Pancreas (tissue), 10 donors: ENCODE measurements around the gene ASTN2. TPM values are rescaled to one million over a fixed set of nuclear protein-coding genes. Genes with fewer than 3 reads are reported as not detected.

Experiments
- ATAC-seq, 4 donors: fragments of 200-7000 bp; cut with Tn5 transposase; one replicate each; pipeline versions ENCODE4 v1.8.0 to v1.9.1; 2020; ENCODE audit warnings: mild to moderate bottlenecking in 4 of 4, moderate library complexity in 4 of 4
- DNase-seq, 6 donors: peaks; one replicate each; pipeline ENCODE4 v3.0.0-alpha.2; 2020
- FAIRE-seq: peaks from 2 replicates; lab custom pipeline; 2012; peaks lifted over from hg19 to GRCh38; lab: Jason Lieb, UNC
- H3K27ac ChIP-seq, 4 donors: fragments of 200-600 bp; sonication (generic); 1 replicate in 3 of 4; 2 replicates in 1 of 4; pipeline versions ENCODE4 v1.5.0 to v1.8.0; 2020
- H3K27me3 ChIP-seq, 4 donors: fragments of 200-600 bp; one replicate each; pipeline ENCODE4 v1.8.0; 2021
- H3K36me3 ChIP-seq, 3 donors: fragments of 200-600 bp; sonication (generic) in 1 of 3; one replicate each; pipeline versions ENCODE4 v1.5.0 to v1.8.0; 2020 to 2021
- H3K4me1 ChIP-seq, 3 donors: fragments of 200-600 bp; one replicate each; pipeline ENCODE4 v1.8.0; 2021
- H3K4me3 ChIP-seq, 4 donors: fragments of 200-600 bp; sonication (generic) in 2 of 4; one replicate each; pipeline versions ENCODE4 v1.5.0 to v1.8.0; 2020 to 2021
- H3K9me3 ChIP-seq, 4 donors: fragments of 200-600 bp; one replicate each; pipeline ENCODE4 v1.8.0; 2021
- CTCF ChIP-seq, 4 donors: fragments of 200-600 bp; sonication (generic) in 3 of 4; IDR thresholded peaks; one replicate each; pipeline versions ENCODE4 v1.5.0 to v1.8.0; 2021; ENCODE audit warnings: antibody characterized with exemption in 4 of 4
- WGBS, 2 donors: extraction: QIAGEN DNeasy Blood & Tissue Kit; methylation state at CpG; one replicate each; pipeline ENCODE4 v1.1.7; 2013; 5-methylcytosine and 5-hydroxymethylcytosine counted together
- intact Hi-C, 3 donors: fragments of 100-400 bp; cut with DNase I; formaldehyde crosslinking; loops; one replicate each; pipeline versions ENCODE4 v1.11.1 to v1.14.2; 2022
- polyA plus RNA-seq, 2 donors: library from polyadenylated mRNA; stranded (reverse); fragments of 200-250 nt; gene quantifications; one replicate each; pipeline ENCODE4 v1.2.3, GENCODE V29; 2013
- total RNA-seq, 6 donors: library from RNA; stranded (reverse); fragmentation: NEBNext Ultra II Directional in 4 of 6; extraction: Animal tissue kit (Norgen Biotek cat#: 25700) in 4 of 6; gene quantifications; one replicate each; pipeline versions ENCODE4 v1.2.1 to v1.2.4, GENCODE V29; 2021 to 2023
- donor health status: healthy with polysubstance abuse.
- donor health status: DM: no; HTN: no; CAD: no; lungs with moderate emphysema.
- donor health status: DM: no; HTN: no; CAD: no.
- donor health status: control.
- donor health status: control.
- donor health status: Bipolar disorder and iron deficiency.
- donor health status: DM: yes; HTN: yes; CAD: no.
- donor health status: DM: no; HTN: no; CAD: no.
- donor health status: DM: no; HTN: no; CAD: no.
- donor health status: DM: yes; HTN: yes; CAD: no.

ASTN2 gene
- total and polyA plus RNA-seq, 8 donors = 1.3 to 11.9 (median 6.7) TPM

DNA sequence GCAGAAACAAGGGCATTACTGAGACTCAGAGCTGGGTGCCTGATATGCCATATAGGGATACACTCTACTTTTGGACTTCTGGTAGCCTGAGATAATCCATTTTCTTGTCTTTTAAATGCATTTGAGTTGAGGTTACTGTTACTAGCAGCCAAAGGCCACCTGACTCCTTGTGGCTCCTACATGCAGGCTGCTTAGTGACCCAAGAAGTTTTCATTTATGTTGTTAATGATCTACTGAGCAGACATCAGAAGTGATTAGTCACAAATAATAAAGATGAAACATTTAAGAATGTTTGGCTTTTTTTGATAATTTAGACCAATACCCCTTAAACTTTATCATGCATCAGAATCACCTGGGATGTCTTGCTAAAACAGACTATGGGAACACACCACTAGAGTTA is 899.3 kb downstream of the ASTN2 start:
- Histone ChIP-seq H3K4me3 (no peak overlapping the region), H3K27me3 (no peaks in the 10 kb centered on the region), H3K27ac (no peak overlapping the region), H3K36me3 (no peaks in the 10 kb centered on the region), H3K4me1 (no peaks in the 10 kb centered on the region), H3K9me3 (no peaks in the 10 kb centered on the region)
- no peak for ATAC-seq
- intact Hi-C loops = no loop called here
- FAIRE-seq = no peak
- no peak for TF ChIP-seq CTCF (IDR thresholded peaks at IDR 0.05)
- no peak for DNase-seq

DNA sequence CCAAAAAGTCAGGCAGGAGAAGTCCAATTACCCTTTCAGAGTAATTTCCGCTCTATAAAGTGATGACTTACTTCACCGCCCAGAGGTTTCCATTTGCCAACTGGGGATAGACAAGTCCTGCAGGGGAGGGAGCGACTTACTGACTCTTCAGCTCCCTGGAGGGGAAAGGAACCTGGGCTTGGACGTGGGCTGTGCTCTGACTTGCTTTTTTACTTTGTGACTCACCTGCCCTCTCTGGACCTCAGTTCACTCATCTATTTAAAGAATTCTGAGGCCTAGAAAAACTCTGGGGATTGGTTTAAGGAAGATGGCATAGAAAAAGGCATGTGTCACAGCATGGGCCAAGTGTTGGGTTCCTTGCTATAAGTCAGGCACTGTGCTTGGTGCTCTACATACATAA is 908.2 kb downstream of the ASTN2 start:
- no peak for ATAC-seq
- WGBS, 2 donors = 88 to 96% methylated on average over 4 of the region's 4 CpGs

DNA sequence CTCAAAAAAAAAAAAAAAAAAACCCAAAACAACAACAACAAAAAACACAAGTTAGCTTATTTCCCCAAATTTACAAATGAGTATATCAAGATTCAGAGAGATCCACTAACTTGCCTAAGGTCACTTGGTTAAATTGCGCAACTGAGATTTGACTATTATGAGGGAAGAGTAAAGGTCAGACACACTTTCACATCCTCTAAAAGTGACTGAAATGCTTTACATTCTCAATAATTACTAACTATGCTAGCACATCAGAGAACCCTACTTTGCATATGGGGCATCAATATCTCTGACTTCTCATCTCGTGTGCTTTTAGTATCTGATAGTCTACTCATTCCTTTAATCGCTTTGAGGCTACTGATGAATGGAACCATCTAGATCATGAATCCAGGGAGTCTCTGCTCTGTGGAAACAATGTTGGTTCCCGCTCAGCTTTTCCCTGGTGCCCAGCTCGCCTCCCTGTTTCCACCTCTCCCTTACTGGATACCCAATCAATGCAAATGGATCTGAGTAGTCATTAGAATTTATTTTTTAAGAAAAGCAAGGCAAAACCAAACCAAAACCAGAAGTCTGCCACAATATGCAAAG is 909.9 kb downstream of the ASTN2 start:
- intact Hi-C loops = no loop called here
- 85 to 88% methylated on average over 5 of the region's 5 CpGs for WGBS, 2 donors
- DNase-seq = no peak
- ATAC-seq = no peak
- FAIRE-seq = no peak
- no peaks in the 10 kb centered on the region for H3K36me3 ChIP-seq
- H3K4me3 ChIP-seq = no peak overlapping the region
- no peak for TF ChIP-seq CTCF (IDR thresholded peaks at IDR 0.05)
- H3K9me3 ChIP-seq = no peaks in the 10 kb centered on the region
- H3K27ac ChIP-seq = no peak overlapping the region
- no peaks in the 10 kb centered on the region for H3K4me1 ChIP-seq
- H3K27me3 ChIP-seq = no peaks in the 10 kb centered on the region

More for the DNA sequence above, 908.2 kb downstream of the ASTN2 start:
- no peak for TF ChIP-seq CTCF (IDR thresholded peaks at IDR 0.05)
- Histone ChIP-seq H3K36me3 (no peaks in the 10 kb centered on the region), H3K27ac (no peak overlapping the region), H3K27me3 (no peaks in the 10 kb centered on the region), H3K9me3 (no peaks in the 10 kb centered on the region), H3K4me3 (no peak overlapping the region), H3K4me1 (no peaks in the 10 kb centered on the region)
- FAIRE-seq (no peak), DNase-seq (no peak)
- intact Hi-C loops = no loop called here

GRCh38 chr9:116504081-116504480 is 910.8 kb downstream of the ASTN2 start:
- H3K27ac ChIP-seq = no peak overlapping the region
- ATAC-seq (no peak), FAIRE-seq (no peak), DNase-seq (no peak)
- 65 to 68% methylated on average over 3 of the region's 3 CpGs for WGBS, 2 donors
- H3K27me3 ChIP-seq = no peaks in the 10 kb centered on the region
- no peaks in the 10 kb centered on the region for H3K36me3 ChIP-seq
- H3K4me3 ChIP-seq = no peak overlapping the region
- intact Hi-C loops = no loop called here
- H3K9me3 ChIP-seq = no peaks in the 10 kb centered on the region
- H3K4me1 ChIP-seq = no peaks in the 10 kb centered on the region
- TF ChIP-seq CTCF (IDR thresholded peaks at IDR 0.05) = no peak

DNA sequence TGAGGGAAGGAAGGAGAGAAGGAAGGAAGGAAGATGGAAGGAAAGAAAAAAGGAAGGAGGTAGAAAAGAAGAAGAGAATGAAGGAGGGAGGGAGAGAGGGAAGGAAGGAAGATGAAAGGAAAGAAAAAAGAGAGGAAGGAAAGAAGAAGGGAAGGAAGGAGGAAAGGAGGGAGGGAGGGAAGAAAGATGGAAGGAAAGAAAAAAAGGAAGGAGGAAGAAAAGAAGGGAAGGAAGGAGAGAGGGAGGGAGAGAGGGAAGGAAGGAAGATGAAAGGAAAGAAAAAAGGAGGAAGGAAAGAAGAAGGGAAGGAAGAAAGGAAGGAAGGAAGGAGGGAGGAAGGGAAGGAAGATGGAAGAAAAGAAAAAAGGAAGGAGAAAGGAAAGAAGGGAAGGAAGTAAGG is 912.1 kb downstream of the ASTN2 start:
- intact Hi-C loops = no loop called here

More for the DNA sequence above, 912.1 kb downstream of the ASTN2 start:
- no peak for TF ChIP-seq CTCF (IDR thresholded peaks at IDR 0.05)
- Histone ChIP-seq H3K9me3 (no peaks in the 10 kb centered on the region), H3K27me3 (no peaks in the 10 kb centered on the region), H3K27ac (no peak overlapping the region), H3K4me3 (no peak overlapping the region), H3K36me3 (no peaks in the 10 kb centered on the region), H3K4me1 (no peaks in the 10 kb centered on the region)
- DNase-seq (no peak), ATAC-seq (no peak), FAIRE-seq (no peak)
